ENCODE data around the gene PPP4R2. TPM values are rescaled to one million over a fixed set of nuclear protein-coding genes. Genes with fewer than 3 reads are reported as not detected.
A peak's percentile ranks its signal among the peaks of the same experiment; 100 is the strongest.

The PPP4R2 gene
- polyA plus RNA-seq, 3 donors, result 14.3 to 25.4 (median 18.7) TPM

GRCh38 chr3:73031573-73032103 lies 35.0 kb downstream of the PPP4R2 start:
- Histone ChIP-seq H4K20me1 (ENCODE audit: insufficient read depth, low read length) (peaks cover 100% of the 10 kb centered on the region), H3K9me3 (replicated peaks in 1 of 2; ENCODE audit: control insufficient read depth in 1 of 2, insufficient read depth in 1 of 2, low read length in 2 of 2) (no peaks in the 10 kb centered on the region), H3K27ac (ENCODE audit: low read depth in 1 of 2, low read length in 2 of 2) (peak overlapping the region in 1 of 2 donors; percentile 50), H3K4me3 (replicated peaks in 1 of 3; ENCODE audit: low read depth in 2 of 3, low read length in 3 of 3) (no peak overlapping the region), H3K4me1 (ENCODE audit: control insufficient read depth in 1 of 2, insufficient read depth in 2 of 2, low read length in 2 of 2) (peaks cover 0 to 5% of the 10 kb centered on the region in 2 donors), H3K9ac (ENCODE audit: insufficient read depth, low read length, poor library complexity, severe bottlenecking) (no peak overlapping the region), H2AFZ (ENCODE audit: insufficient read depth, low read depth, low read length, poor library complexity, severe bottlenecking) (no peak overlapping the region), H3K27me3 (ENCODE audit: control insufficient read depth in 2 of 2, insufficient read depth in 2 of 2, low read length in 2 of 2) (no peaks in the 10 kb centered on the region), H3K36me3 (replicated peaks in 1 of 2; ENCODE audit: control insufficient read depth in 1 of 2, insufficient read depth in 2 of 2, low read length in 2 of 2) (peaks cover 0 to 9% of the 10 kb centered on the region in 2 donors), H3K4me2 (replicated peaks; ENCODE audit: extremely low read depth, low read length, poor library complexity, severe bottlenecking) (no peak overlapping the region), H3K79me2 (ENCODE audit: insufficient read depth, low read length) (peaks cover 100% of the 10 kb centered on the region)
- intact Hi-C loops (cut with micrococcal nuclease), result no loop called here
- Mint-ChIP-seq H3K27ac (no peak overlapping the region), H3K4me1 (peaks cover 38% of the 10 kb centered on the region), H3K36me3 (peaks cover 8 to 25% of the 10 kb centered on the region in 2 donors), H3K4me3 (no peak overlapping the region), H3K9me3 (peaks cover 0 to 1% (median 0%) of the 10 kb centered on the region in 7 donors), H3K27me3 (ENCODE audit: low read depth in 3 of 3) (peaks cover 0 to 2% (median 0%) of the 10 kb centered on the region in 3 donors)
- TF ChIP-seq CTCF (IDR thresholded peaks at IDR 0.05), result no peak
- no peak for DNase-seq
- no CpG with 5 or more reads among the region's 2 CpGs for WGBS (ENCODE audit: insufficient coverage)

- no peak overlapping the region for H3K9ac ChIP-seq (ENCODE audit: insufficient read depth, low read length, poor library complexity, severe bottlenecking)
- Mint-ChIP-seq H3K9me3 (no peaks in the 10 kb centered on the region), H3K4me1 (peaks cover 40% of the 10 kb centered on the region), H3K36me3 (peaks cover 8% of the 10 kb centered on the region in 2 donors), H3K4me3 (no peak overlapping the region), H3K27ac (peak overlapping the region in 2 of 7 donors; percentile 38 to 72), H3K27me3 (ENCODE audit: low read depth in 3 of 3) (no peaks in the 10 kb centered on the region)
- peaks cover 0 to 5% of the 10 kb centered on the region in 2 donors for H3K4me1 ChIP-seq (ENCODE audit: control insufficient read depth in 1 of 2, insufficient read depth in 2 of 2, low read length in 2 of 2)
- DNase-seq, result no peak
- H3K4me3 ChIP-seq (replicated peaks in 1 of 3; ENCODE audit: low read depth in 2 of 3, low read length in 3 of 3), result no peak overlapping the region
- no peaks in the 10 kb centered on the region for H3K36me3 ChIP-seq (replicated peaks in 1 of 2; ENCODE audit: control insufficient read depth in 1 of 2, insufficient read depth in 2 of 2, low read length in 2 of 2)
- H3K9me3 ChIP-seq (replicated peaks in 1 of 2; ENCODE audit: control insufficient read depth in 1 of 2, insufficient read depth in 1 of 2, low read length in 2 of 2), result no peaks in the 10 kb centered on the region
- H3K27me3 ChIP-seq (ENCODE audit: control insufficient read depth in 2 of 2, insufficient read depth in 2 of 2, low read length in 2 of 2), result no peaks in the 10 kb centered on the region
- no peak overlapping the region for H2AFZ ChIP-seq (ENCODE audit: insufficient read depth, low read depth, low read length, poor library complexity, severe bottlenecking)
- H3K4me2 ChIP-seq (replicated peaks; ENCODE audit: extremely low read depth, low read length, poor library complexity, severe bottlenecking), result no peak overlapping the region
- peaks cover 100% of the 10 kb centered on the region for H3K79me2 ChIP-seq (ENCODE audit: insufficient read depth, low read length)
- H4K20me1 ChIP-seq (ENCODE audit: insufficient read depth, low read length), result peaks cover 100% of the 10 kb centered on the region
- no CpG with 5 or more reads among the region's 3 CpGs for WGBS (ENCODE audit: insufficient coverage)
- peak overlapping the region in 1 of 2 donors; percentile 57 for H3K27ac ChIP-seq (ENCODE audit: low read depth in 1 of 2, low read length in 2 of 2)
- TF ChIP-seq CTCF (IDR thresholded peaks at IDR 0.05), result no peak
- intact Hi-C loops (cut with micrococcal nuclease), result no loop called here
Observed at GRCh38 chr3:73036694-73037591, 40.3 kb downstream of the PPP4R2 start.

Data from CD14-positive monocyte (primary cell).